H1 (cell line): ENCODE results near the gene LY6G5B. TPM values are rescaled to one million over a fixed set of nuclear protein-coding genes. Genes with fewer than 3 reads are reported as not detected.

Source experiments
- CTCF ChIA-PET: fragments of 300-600 bp; sonication (Branson Sonifier 250); formaldehyde crosslinking; loops from one replicate; lab custom pipeline; 2021; ENCODE audit not compliant: partially characterized antibody; lab: Charles Lee
- POLR2A ChIA-PET: fragments of 300-600 bp; sonication (Branson Sonifier 250); formaldehyde crosslinking; loops from one replicate; lab custom pipeline; 2021; ENCODE audit warnings: inconsistent platforms; ENCODE audit not compliant: partially characterized antibody; lab: Charles Lee
- DNase-seq, 2 experiments: peaks; one replicate each; pipeline versions ENCODE4 v3.0.0 to v3.0.0-alpha.2; 2010 to 2022; ENCODE audit warnings: low spot score in 2 of 2, low read depth in 1 of 2, mixed read lengths in 1 of 2
- FAIRE-seq: peaks from 2 replicates; lab custom pipeline; 2011; peaks lifted over from hg19 to GRCh38; lab: Jason Lieb, UNC
- H2AFZ ChIP-seq: 2 replicates; pipeline ENCODE4 v1.8.1; 2012; ENCODE audit warnings: low read length, inconsistent platforms
- H2AK5ac ChIP-seq: 2 replicates; pipeline ENCODE4 v1.6.1; 2013; ENCODE audit warnings: low read depth, low read length
- H2BK120ac ChIP-seq: replicated peaks from 2 replicates; pipeline ENCODE3; 2013; ENCODE audit warnings: low read depth, low read length, inconsistent platforms
- H2BK12ac ChIP-seq: 2 replicates; pipeline ENCODE4 v1.6.1; 2013; ENCODE audit warnings: low read depth, low read length
- H2BK15ac ChIP-seq: 2 replicates; pipeline ENCODE4 v1.6.1; 2013; ENCODE audit warnings: low read length
- H2BK20ac ChIP-seq: 2 replicates; pipeline ENCODE4 v1.6.1; 2013; ENCODE audit warnings: low read length
- H2BK5ac ChIP-seq: 2 replicates; pipeline ENCODE4 v1.6.1; 2013; ENCODE audit warnings: low read depth, low read length
- H3K14ac ChIP-seq: 2 replicates; pipeline ENCODE4 v1.6.1; 2013; ENCODE audit warnings: inconsistent platforms; ENCODE audit not compliant: insufficient read length
- H3K18ac ChIP-seq: 2 replicates; pipeline ENCODE4 v1.6.1; 2013; ENCODE audit warnings: low read length; ENCODE audit errors: extremely low read depth
- H3K23ac ChIP-seq: 2 replicates; pipeline ENCODE4 v1.6.1; 2013; ENCODE audit warnings: inconsistent platforms; ENCODE audit not compliant: insufficient read length
- H3K23me2 ChIP-seq: 2 replicates; pipeline ENCODE4 v1.6.1; 2013; ENCODE audit warnings: low read depth, low read length
- H3K27ac ChIP-seq: 2 replicates; pipeline ENCODE4 v1.6.1; 2011; ENCODE audit warnings: low read depth, low read length, inconsistent platforms
- H3K27me3 ChIP-seq, 4 experiments: replicated peaks in 1 of 4; 1 replicate in 1 of 4; 2 replicates in 3 of 4; pipeline versions ENCODE4 v1.6.1 to v1.8.1; 2011 to 2013; ENCODE audit warnings: low read length in 3 of 4, mild to moderate bottlenecking in 3 of 4, inconsistent platforms in 2 of 4, mixed read lengths in 2 of 4, moderate library complexity in 1 of 4; ENCODE audit not compliant: control insufficient read depth in 3 of 4, insufficient read depth in 3 of 4; ENCODE audit errors: extremely low read depth in 1 of 4
- H3K36me3 ChIP-seq, 4 experiments: 2 replicates each; pipeline versions ENCODE4 v1.6.1 to v1.8.1; 2011 to 2013; ENCODE audit warnings: mild to moderate bottlenecking in 4 of 4, low read length in 3 of 4, moderate library complexity in 2 of 4, control low read depth in 1 of 4, inconsistent platforms in 1 of 4; ENCODE audit not compliant: insufficient read depth in 4 of 4, control insufficient read depth in 2 of 4
- H3K4ac ChIP-seq: replicated peaks from 2 replicates; pipeline ENCODE3; 2013; ENCODE audit warnings: low read length, low read depth, mixed read lengths, inconsistent platforms; ENCODE audit not compliant: insufficient read length
- H3K4me1 ChIP-seq, 4 experiments: replicated peaks in 1 of 4; 1 replicate in 1 of 4; 2 replicates in 3 of 4; pipeline versions ENCODE4 v1.6.1 to v1.8.1; 2011 to 2013; ENCODE audit warnings: low read length in 3 of 4, inconsistent platforms in 2 of 4, mixed read lengths in 1 of 4; ENCODE audit not compliant: insufficient read depth in 4 of 4, control insufficient read depth in 3 of 4
- H3K4me2 ChIP-seq, 2 experiments: 2 replicates each; pipeline versions ENCODE4 v1.6.1 to v1.8.1; 2011 to 2013; ENCODE audit warnings: low read depth in 2 of 2, low read length in 2 of 2, control low read depth in 1 of 2, inconsistent platforms in 1 of 2, mild to moderate bottlenecking in 1 of 2; ENCODE audit not compliant: insufficient read depth in 1 of 2
- H3K4me3 ChIP-seq, 4 experiments: fragments of 200-600, 300-600 bp in 1 of 4; sonication (generic), shearing (Covaris generic), sonication (Bioruptor Twin) in 1 of 4; 2 replicates each; pipeline versions ENCODE4 v1.5.1 to v1.8.1; 2011 to 2016; ENCODE audit warnings: low read length in 4 of 4, low read depth in 3 of 4, control low read depth in 2 of 4, inconsistent platforms in 2 of 4, mild to moderate bottlenecking in 2 of 4, mixed read lengths in 1 of 4, moderate library complexity in 1 of 4; ENCODE audit not compliant: insufficient read depth in 2 of 4; ENCODE audit errors: extremely low read depth in 1 of 4
- H3K56ac ChIP-seq: replicated peaks from 2 replicates; pipeline ENCODE3; 2013; ENCODE audit warnings: low read depth, mild to moderate bottlenecking, mixed read lengths, low read length, inconsistent platforms; ENCODE audit not compliant: insufficient read length
- H3K79me1 ChIP-seq: 2 replicates; pipeline ENCODE4 v1.6.1; 2013; ENCODE audit warnings: low read depth, low read length, control low read depth
- H3K79me2 ChIP-seq, 2 experiments: 2 replicates each; pipeline versions ENCODE4 v1.6.1 to v1.8.1; 2012 to 2013; ENCODE audit warnings: low read length in 2 of 2, mild to moderate bottlenecking in 2 of 2, inconsistent platforms in 1 of 2; ENCODE audit not compliant: insufficient read depth in 2 of 2, control insufficient read depth in 1 of 2
- H3K9ac ChIP-seq, 4 experiments: replicated peaks in 1 of 4; 1 replicate in 1 of 4; 2 replicates in 3 of 4; pipeline versions ENCODE4 v1.6.1 to v1.8.1; 2011 to 2013; ENCODE audit warnings: low read depth in 3 of 4, low read length in 3 of 4, control low read depth in 2 of 4, mild to moderate bottlenecking in 2 of 4, moderate library complexity in 2 of 4, inconsistent platforms in 1 of 4; ENCODE audit errors: extremely low read depth in 1 of 4
- H3K9me3 ChIP-seq, 2 experiments: 2 replicates each; pipeline versions ENCODE4 v1.6.1 to v1.8.1; 2012 to 2013; ENCODE audit warnings: mild to moderate bottlenecking in 2 of 2, moderate library complexity in 2 of 2, control low read depth in 1 of 2, inconsistent platforms in 1 of 2, low read depth in 1 of 2, low read length in 1 of 2, mixed read lengths in 1 of 2; ENCODE audit not compliant: insufficient read depth in 2 of 2
- H4K20me1 ChIP-seq, 2 experiments: replicated peaks in 1 of 2; 2 replicates each; pipeline versions ENCODE3 to v1.8.1; 2011 to 2013; ENCODE audit warnings: inconsistent platforms in 2 of 2, low read length in 2 of 2, mild to moderate bottlenecking in 1 of 2; ENCODE audit not compliant: insufficient read depth in 2 of 2, control insufficient read depth in 1 of 2
- H4K5ac ChIP-seq: 2 replicates; pipeline ENCODE4 v1.6.1; 2013; ENCODE audit warnings: low read length, low read depth, mixed read lengths, inconsistent platforms; ENCODE audit not compliant: insufficient read length
- H4K8ac ChIP-seq: 2 replicates; pipeline ENCODE4 v1.8.0; 2013; ENCODE audit warnings: mild to moderate bottlenecking, moderate library complexity, low read length, inconsistent platforms; ENCODE audit not compliant: insufficient read depth; ENCODE audit errors: extremely low read depth
- H4K91ac ChIP-seq: replicated peaks from 2 replicates; pipeline ENCODE3; 2013; ENCODE audit warnings: low read length, mixed read lengths, inconsistent platforms; ENCODE audit not compliant: insufficient read length
- BRCA1 ChIP-seq: IDR thresholded peaks from 2 replicates; pipeline ENCODE4 v1.6.1; 2012; ENCODE audit warnings: low read depth, low read length, improper control_type of control experiment
- CTBP2 ChIP-seq: IDR thresholded peaks from 2 replicates; pipeline ENCODE4 v1.7.0; 2011; ENCODE audit warnings: borderline replicate concordance, mild to moderate bottlenecking, moderate library complexity, mixed read lengths, low read length; ENCODE audit not compliant: insufficient read depth, insufficient read length
- FOSL1 ChIP-seq: IDR thresholded peaks from 2 replicates; pipeline ENCODE4 v1.6.1; 2011; ENCODE audit warnings: mild to moderate bottlenecking, low read depth, low read length, moderate library complexity; ENCODE audit not compliant: insufficient read depth
- WGBS, 2 experiments: shearing (Covaris generic) in 1 of 2; methylation state at CpG; one replicate each; pipeline versions ENCODE4 v1.1.6 to v1.1.7; 2013 to 2015; ENCODE audit warnings: low lambda C conversion rate in 2 of 2, mixed read lengths in 2 of 2, inconsistent platforms in 1 of 2, low coverage in 1 of 2, missing lambda C conversion rate in 1 of 2; ENCODE audit not compliant: insufficient replicate concordance in 2 of 2, insufficient coverage in 1 of 2, insufficient read length in 1 of 2; ENCODE audit errors: extremely low coverage in 1 of 2, missing lambda C conversion rate in 1 of 2; 5-methylcytosine and 5-hydroxymethylcytosine counted together
- polyA plus RNA-seq, 7 experiments: library from polyadenylated mRNA; depleted of rRNA in 3 of 7; stranded (reverse) in 5 of 7; unstranded in 2 of 7; fragments of >200 nt in 5 of 7; fragments of 200-250 nt in 2 of 7; gene quantifications; 1 replicate in 5 of 7; 2 replicates in 1 of 7; 4 replicates in 1 of 7; pipeline versions ENCODE4 v1.2.1 to v1.2.3, GENCODE V29; 2011 to 2013; ENCODE audit warnings: missing spikeins in 2 of 7, mixed read lengths in 2 of 7
- total RNA-seq: library from RNA; stranded (reverse); fragmentation: NEBNext Ultra II Directional; extraction: Animal tissue kit (Norgen Biotek cat#: 25700); gene quantifications from 2 replicates; pipeline ENCODE4 v1.2.1, GENCODE V29; 2021
- TF ChIP-seq, protein P1 (sequence below), 3 experiments: IDR thresholded peaks; 1 replicate in 2 of 3; 2 replicates in 1 of 3; pipeline versions ENCODE4 v1.5.1 to v1.6.1; 2011; ENCODE audit warnings: low read length in 3 of 3, mild to moderate bottlenecking in 3 of 3, inconsistent platforms in 2 of 3, low read depth in 1 of 3, moderate library complexity in 1 of 3; ENCODE audit not compliant: insufficient read depth in 1 of 3; ENCODE audit errors: control extremely low read depth in 1 of 3

The LY6G5B gene
- total and polyA plus RNA-seq, 2 of the 8 experiments (the other 6 are each of a cell fraction or from before 2014, with no cell fraction given): 10.6 to 12.6 TPM

DNA sequence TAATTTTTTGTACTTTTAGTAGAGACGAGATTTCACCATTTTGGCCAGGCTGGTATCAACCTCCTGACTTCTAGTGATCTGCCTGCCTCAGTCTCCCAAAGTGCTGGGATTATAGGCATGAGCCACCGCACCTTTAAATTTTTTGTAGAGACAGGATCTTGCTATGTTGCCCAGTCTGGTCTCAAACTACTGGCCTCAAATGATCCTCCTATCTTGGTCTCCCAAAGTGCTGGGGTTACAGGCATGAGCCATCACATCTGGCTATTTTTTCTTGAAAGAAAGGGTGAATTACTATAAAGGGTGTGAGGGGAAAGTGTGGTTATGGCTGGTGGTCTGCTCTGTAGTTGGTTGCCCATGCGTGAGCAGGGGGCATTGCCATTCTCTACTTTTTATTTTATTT, 38.4 kb downstream of the LY6G5B start:
- Histone ChIP-seq H3K4ac (no peak overlapping the region), H3K4me1 (peaks cover 0 to 4% (median 0%) of the 10 kb centered on the region in 4 experiments; a peak in 1 of 7 replicates), H3K9me3 (no peaks in the 10 kb centered on the region), H4K91ac (no peak overlapping the region), H2BK12ac (no peak overlapping the region), H3K27me3 (no peaks in the 10 kb centered on the region; a peak in 1 of 7 replicates), H2BK5ac (no peak overlapping the region), H3K14ac (no peak overlapping the region), H3K23me2 (peaks cover 5% of the 10 kb centered on the region; the same call in 1 of the 2 replicates), H3K4me2 (no peak overlapping the region), H3K56ac (no peak overlapping the region), H3K23ac (no peak overlapping the region), H3K18ac (no peak overlapping the region), H3K36me3 (no peaks in the 10 kb centered on the region), H3K79me1 (no peaks in the 10 kb centered on the region), H3K27ac (no peak overlapping the region), H2BK20ac (no peak overlapping the region), H4K5ac (no peak overlapping the region), H2AFZ (no peak overlapping the region), H3K9ac (no peak overlapping the region), H2AK5ac (no peak overlapping the region), H4K8ac (no peak overlapping the region), H2BK120ac (no peak overlapping the region), H4K20me1 (no peaks in the 10 kb centered on the region), H2BK15ac (no peak overlapping the region), H3K4me3 (no peak overlapping the region), H3K79me2 (no peaks in the 10 kb centered on the region)
- WGBS, 2 experiments: 93% methylated on average over 3 of the region's 3 CpGs; no CpG with 5 or more reads in 1 of the 2 experiments
- ChIA-PET CTCF (interaction anchor here (1.0 to 1.4 kb wide), 2 partner anchors 9 to 14 kb away, joined by 3 read pairs; no protein-coding TSS in a partner anchor), POLR2A (no interaction called here)
- TF ChIP-seq FOSL1 (no peak), CTBP2 (no peak), BRCA1 (no peak)
- TF ChIP-seq, protein P1, sequence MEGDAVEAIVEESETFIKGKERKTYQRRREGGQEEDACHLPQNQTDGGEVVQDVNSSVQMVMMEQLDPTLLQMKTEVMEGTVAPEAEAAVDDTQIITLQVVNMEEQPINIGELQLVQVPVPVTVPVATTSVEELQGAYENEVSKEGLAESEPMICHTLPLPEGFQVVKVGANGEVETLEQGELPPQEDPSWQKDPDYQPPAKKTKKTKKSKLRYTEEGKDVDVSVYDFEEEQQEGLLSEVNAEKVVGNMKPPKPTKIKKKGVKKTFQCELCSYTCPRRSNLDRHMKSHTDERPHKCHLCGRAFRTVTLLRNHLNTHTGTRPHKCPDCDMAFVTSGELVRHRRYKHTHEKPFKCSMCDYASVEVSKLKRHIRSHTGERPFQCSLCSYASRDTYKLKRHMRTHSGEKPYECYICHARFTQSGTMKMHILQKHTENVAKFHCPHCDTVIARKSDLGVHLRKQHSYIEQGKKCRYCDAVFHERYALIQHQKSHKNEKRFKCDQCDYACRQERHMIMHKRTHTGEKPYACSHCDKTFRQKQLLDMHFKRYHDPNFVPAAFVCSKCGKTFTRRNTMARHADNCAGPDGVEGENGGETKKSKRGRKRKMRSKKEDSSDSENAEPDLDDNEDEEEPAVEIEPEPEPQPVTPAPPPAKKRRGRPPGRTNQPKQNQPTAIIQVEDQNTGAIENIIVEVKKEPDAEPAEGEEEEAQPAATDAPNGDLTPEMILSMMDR (IDR thresholded peaks at IDR 0.05; ENCODE audit: control extremely low read depth in 1 of 3, insufficient read depth in 1 of 3, low read depth in 1 of 3, low read length in 3 of 3): no peak
- DNase-seq (no peak), FAIRE-seq (no peak)
